ENCODE data around the gene TMEM161A.

TMEM161A gene

GRCh38 chr19:19133985-19134384 lies 4.3 kb downstream of the TMEM161A start:
- no peak for DNase-seq (ENCODE audit: low read depth)
- H3K4me3 ChIP-seq (ENCODE audit: low read depth, low read length): no peak overlapping the region
- no peak for TF ChIP-seq MAX (IDR thresholded peaks at IDR 0.05; ENCODE audit: low read depth, low read length)
- no peak for TF ChIP-seq POLR2A (IDR thresholded peaks at IDR 0.05; ENCODE audit: extremely low read depth, insufficient read length)
- no peak for TF ChIP-seq MYC (IDR thresholded peaks at IDR 0.05; ENCODE audit: low read depth, low read length)
- no peak for TF ChIP-seq CTCF (IDR thresholded peaks at IDR 0.05; ENCODE audit: low read depth, low read length)

- DNase-seq (ENCODE audit: low read depth): no peak
- no peak overlapping the region for H3K4me3 ChIP-seq (ENCODE audit: low read depth, low read length)
- TF ChIP-seq CTCF (IDR thresholded peaks at IDR 0.05; ENCODE audit: low read depth, low read length) (no peak), MYC (IDR thresholded peaks at IDR 0.05; ENCODE audit: low read depth, low read length) (no peak), POLR2A (IDR thresholded peaks at IDR 0.05; ENCODE audit: extremely low read depth, insufficient read length) (no peak), MAX (IDR thresholded peaks at IDR 0.05; ENCODE audit: low read depth, low read length) (no peak)
Observed at GRCh38 chr19:19132912-19133311, 5.4 kb downstream of the TMEM161A start.

GRCh38 chr19:19131989-19132388 lies 6.3 kb downstream of the TMEM161A start:
- H3K4me3 ChIP-seq (ENCODE audit: low read depth, low read length): no peak overlapping the region
- no peak for DNase-seq (ENCODE audit: low read depth)
- TF ChIP-seq CTCF (IDR thresholded peaks at IDR 0.05; ENCODE audit: low read depth, low read length) (no peak), MAX (IDR thresholded peaks at IDR 0.05; ENCODE audit: low read depth, low read length) (no peak), MYC (IDR thresholded peaks at IDR 0.05; ENCODE audit: low read depth, low read length) (no peak), POLR2A (IDR thresholded peaks at IDR 0.05; ENCODE audit: extremely low read depth, insufficient read length) (no peak)

GRCh38 chr19:19126102-19126501 lies 12.2 kb downstream of the TMEM161A start:
- no peak overlapping the region for H3K4me3 ChIP-seq (ENCODE audit: low read depth, low read length)
- no peak for DNase-seq (ENCODE audit: low read depth)
- TF ChIP-seq MAX (IDR thresholded peaks at IDR 0.05; ENCODE audit: low read depth, low read length): no peak
- TF ChIP-seq POLR2A (IDR thresholded peaks at IDR 0.05; ENCODE audit: extremely low read depth, insufficient read length): no peak
- TF ChIP-seq CTCF (IDR thresholded peaks at IDR 0.05; ENCODE audit: low read depth, low read length): no peak
- no peak for TF ChIP-seq MYC (IDR thresholded peaks at IDR 0.05; ENCODE audit: low read depth, low read length)

- no peak for DNase-seq (ENCODE audit: low read depth)
- TF ChIP-seq MAX (IDR thresholded peaks at IDR 0.05; ENCODE audit: low read depth, low read length) (no peak), POLR2A (IDR thresholded peaks at IDR 0.05; ENCODE audit: extremely low read depth, insufficient read length) (no peak), MYC (IDR thresholded peaks at IDR 0.05; ENCODE audit: low read depth, low read length) (no peak), CTCF (IDR thresholded peaks at IDR 0.05; ENCODE audit: low read depth, low read length) (no peak)
Observed at GRCh38 chr19:19123386-19123785, 14.9 kb downstream of the TMEM161A start.

GRCh38 chr19:19122902-19123301 lies 15.4 kb downstream of the TMEM161A start:
- no peak overlapping the region for H3K4me3 ChIP-seq (ENCODE audit: low read depth, low read length)
- no peak for DNase-seq (ENCODE audit: low read depth)
- TF ChIP-seq MYC (IDR thresholded peaks at IDR 0.05; ENCODE audit: low read depth, low read length): no peak

More at GRCh38 chr19:19123386-19123785, 14.9 kb downstream of the TMEM161A start:
- no peak overlapping the region for H3K4me3 ChIP-seq (ENCODE audit: low read depth, low read length)
